Esophagus muscularis mucosa (tissue), 4 donors: ENCODE data around the gene GREB1. TPM values are rescaled to one million over a fixed set of nuclear protein-coding genes. Genes with fewer than 3 reads are reported as not detected.

Source experiments
- DNase-seq: peaks from one replicate; pipeline ENCODE4 v3.0.0-alpha.2; 2017; ENCODE audit errors: extremely low spot score
- H3K27ac ChIP-seq, 4 donors: fragments of 200-600 bp; sonication (generic); replicated peaks in 1 of 4; 1 replicate in 3 of 4; 2 replicates in 1 of 4; pipeline ENCODE4 v1.5.1; 2016 to 2019; ENCODE audit warnings: mild to moderate bottlenecking in 1 of 4
- H3K27me3 ChIP-seq, 4 donors: fragments of 200-600 bp; sonication (generic); one replicate each; pipeline versions ENCODE4 v1.5.1 to v1.6.0; 2016 to 2019
- H3K36me3 ChIP-seq, 4 donors: fragments of 200-600 bp; sonication (generic); one replicate each; pipeline ENCODE4 v1.5.1; 2016 to 2019
- H3K4me1 ChIP-seq, 4 donors: fragments of 200-600 bp; sonication (generic); one replicate each; pipeline ENCODE4 v1.5.1; 2016 to 2019
- H3K4me3 ChIP-seq, 4 donors: fragments of 200-600 bp; sonication (generic); 1 replicate in 2 of 4; 2 replicates in 2 of 4; pipeline ENCODE4 v1.5.1; 2016 to 2019; ENCODE audit warnings: mild to moderate bottlenecking in 4 of 4, moderate library complexity in 1 of 4
- H3K9me3 ChIP-seq, 4 donors: fragments of 200-600 bp; sonication (generic); 1 replicate in 3 of 4; 2 replicates in 1 of 4; pipeline ENCODE4 v1.5.1; 2016 to 2019
- CTCF ChIP-seq, 3 experiments: fragments of 200-600 bp in 2 of 3; fragments of 450-650 bp in 1 of 3; sonication (generic) in 2 of 3; IDR thresholded peaks; one replicate each; pipeline ENCODE4 v1.5.1; 2017 to 2019; ENCODE audit warnings: antibody characterized with exemption in 3 of 3, mild to moderate bottlenecking in 2 of 3, moderate library complexity in 1 of 3
- EP300 ChIP-seq: sonication (generic); formaldehyde crosslinking; IDR thresholded peaks from one replicate; pipeline ENCODE4 v1.6.1; 2017; ENCODE audit warnings: antibody characterized with exemption
- POLR2A ChIP-seq: fragments of 450-650 bp; IDR thresholded peaks from one replicate; pipeline ENCODE4 v1.6.1; 2017; ENCODE audit warnings: antibody characterized with exemption, moderate library complexity, mild to moderate bottlenecking, low read depth
- POLR2AphosphoS5 ChIP-seq, 2 donors: sonication (generic); formaldehyde crosslinking; IDR thresholded peaks; one replicate each; pipeline ENCODE4 v1.6.1; 2017; ENCODE audit warnings: antibody characterized with exemption in 2 of 2
- WGBS: methylation state at CpG from one replicate; pipeline ENCODE4 v1.1.5; 2018; 5-methylcytosine and 5-hydroxymethylcytosine counted together
- intact Hi-C: fragments of 100-400 bp; cut with DNase I; formaldehyde crosslinking; loops from one replicate; pipeline ENCODE4 v1.15.1; 2023
- small RNA-seq, 3 donors: library from RNA; depleted of rRNA; stranded (forward); fragments of <200 nt; gene quantifications; one replicate each; pipeline ENCODE3, GENCODE V24; 2016
- total RNA-seq, 4 donors: library from RNA; depleted of rRNA; stranded (reverse); fragments of >200 nt; gene quantifications; one replicate each; pipeline versions ENCODE4 v1.1.0 to v1.2.1, GENCODE V29; 2016

GREB1 gene
- total RNA-seq, 4 donors from 2014 or later, result 3.7 to 11.0 (median 7.7) TPM

GRCh38 chr2:11691076-11691660 is 157.3 kb downstream of the GREB1 start:
- Histone ChIP-seq H3K36me3 (no peaks in the 10 kb centered on the region), H3K4me1 (peaks cover 23 to 29% (median 25%) of the 10 kb centered on the region in 4 donors), H3K4me3 (no peak overlapping the region), H3K27ac (no peak overlapping the region), H3K27me3 (no peaks in the 10 kb centered on the region), H3K9me3 (no peaks in the 10 kb centered on the region)
- intact Hi-C loops, result loop anchor here (5.0 kb wide), 1 partner anchor 56 kb away; the partner anchor contains the start of gene LPIN1
- TF ChIP-seq CTCF (IDR thresholded peaks at IDR 0.05) (no peak), EP300 (no peak), POLR2AphosphoS5 (IDR thresholded peaks at IDR 0.05) (no peak), POLR2A (no peak)
- 66% methylated on average over 5 of the region's 5 CpGs for WGBS
- DNase-seq, result no peak

Small RNAs within 50 kb of the gene (small RNA-seq; reads per million reads assigned to genes)
- 0 reads per million in 3 donors for gene MIR4429
- gene RN7SL674P, result 0 to 0.51 (median 0.33) reads per million in 3 donors
- 0 to 0.19 (median 0) reads per million in 3 donors for gene RNA5SP84
- 0 reads per million in 3 donors for gene RNU2-13P

Other genes starting within 250 kb of the GREB1 start
- 100 to 1,000 TPM in 2 of 4 donors, 10 to 100 TPM in 2; 90.0 to 119 (median 101) TPM for gene ROCK2, start 189.4 kb upstream of the GREB1 start, total RNA-seq
- gene E2F6, start 67.9 kb upstream of the GREB1 start, total RNA-seq, result 10 to 100 TPM; 10.9 to 18.0 (median 17.0) TPM
- not detected for gene NTSR2, start 136.2 kb downstream of the GREB1 start, total RNA-seq
- gene LPIN1, start 212.6 kb downstream of the GREB1 start, total RNA-seq, result 10 to 100 TPM; 55.2 to 77.0 (median 72.8) TPM